Prostate gland (tissue), 2 donors: ENCODE data around the gene CELA2B. TPM values are rescaled to one million over a fixed set of nuclear protein-coding genes. Genes with fewer than 3 reads are reported as not detected.
"Not testable (repeated sequence)": the region's sequence is repeated elsewhere in the genome, so short reads cannot be mapped to it uniquely, and the experiment has no call there.

Experiments used
- DNase-seq: peaks from one replicate; pipeline ENCODE4 v3.0.0-alpha.2; 2019; ENCODE audit warnings: low spot score
- H3K27ac ChIP-seq, 2 donors: fragments of 200-600 bp; sonication (generic); 2 replicates each; pipeline ENCODE4 v1.5.1; 2017 to 2019
- H3K27me3 ChIP-seq: fragments of 200-600 bp; sonication (generic); replicated peaks from 2 replicates; pipeline ENCODE4 v1.5.1; 2019; ENCODE audit not compliant: insufficient read depth
- H3K36me3 ChIP-seq, 2 donors: fragments of 200-600 bp; sonication (generic); 1 replicate in 1 of 2; 2 replicates in 1 of 2; pipeline versions ENCODE4 v1.5.1 to v1.8.1; 2017 to 2019
- H3K4me1 ChIP-seq: fragments of 200-600 bp; sonication (generic); replicated peaks from 2 replicates; pipeline ENCODE4 v1.5.1; 2019
- H3K4me3 ChIP-seq, 2 donors: fragments of 200-600 bp; sonication (generic); 2 replicates each; pipeline ENCODE4 v1.5.1; 2017 to 2019
- H3K9me3 ChIP-seq: fragments of 200-600 bp; sonication (generic); 2 replicates; pipeline ENCODE4 v1.5.1; 2017
- CTCF ChIP-seq, 4 experiments: fragments of 200-600 bp in 2 of 4; fragments of 450-650 bp in 2 of 4; sonication (generic) in 2 of 4; IDR thresholded peaks; 1 replicate in 3 of 4; 2 replicates in 1 of 4; pipeline ENCODE4 v1.5.1; 2016 to 2019; ENCODE audit warnings: antibody characterized with exemption in 4 of 4, mild to moderate bottlenecking in 2 of 4, moderate library complexity in 2 of 4
- POLR2A ChIP-seq: fragments of 450-650 bp; IDR thresholded peaks from one replicate; pipeline ENCODE4 v1.6.1; 2016; ENCODE audit warnings: antibody characterized with exemption, mild to moderate bottlenecking
- POLR2AphosphoS5 ChIP-seq: sonication (generic); formaldehyde crosslinking; IDR thresholded peaks from one replicate; pipeline ENCODE4 v1.6.1; 2017; ENCODE audit warnings: antibody characterized with exemption
- WGBS: methylation state at CpG from one replicate; pipeline ENCODE4 v1.1.5; 2018; 5-methylcytosine and 5-hydroxymethylcytosine counted together
- intact Hi-C: fragments of 100-400 bp; cut with DNase I; formaldehyde crosslinking; loops from one replicate; pipeline ENCODE4 v1.14.2; 2022
- total RNA-seq, 2 donors: library from RNA; depleted of rRNA; stranded (reverse); fragments of >200 nt; gene quantifications; one replicate each; pipeline ENCODE4 v1.1.0, GENCODE V29; 2016

Gene CELA2B
- total RNA-seq, 2 donors from 2014 or later, result 1.1 TPM; not detected in 1

GRCh38 chr1:15476927-15477326 is 1.0 kb downstream of the CELA2B start:
- Histone ChIP-seq H3K36me3 (no peaks in the 10 kb centered on the region), H3K4me1 (no peaks in the 10 kb centered on the region), H3K9me3 (no peaks in the 10 kb centered on the region), H3K27ac (no peak overlapping the region), H3K4me3 (no peak overlapping the region), H3K27me3 (no peaks in the 10 kb centered on the region)
- no peak for DNase-seq
- intact Hi-C loops, result no loop called here
- TF ChIP-seq POLR2AphosphoS5 (no peak), POLR2A (no peak), CTCF (IDR thresholded peaks at IDR 0.05) (no peak)
- WGBS, result 89% methylated on average over 3 of the region's 3 CpGs

- DNase-seq, result no peak
- Histone ChIP-seq H3K27ac (no peak overlapping the region), H3K4me3 (no peak overlapping the region), H3K4me1 (no peaks in the 10 kb centered on the region), H3K27me3 (no peaks in the 10 kb centered on the region), H3K36me3 (no peaks in the 10 kb centered on the region), H3K9me3 (no peaks in the 10 kb centered on the region)
- WGBS, result 70% methylated on average over 5 of the region's 5 CpGs
- intact Hi-C loops, result no loop called here
- no peak for TF ChIP-seq CTCF (IDR thresholded peaks at IDR 0.05)
- no peak for TF ChIP-seq POLR2A
- TF ChIP-seq POLR2AphosphoS5, result no peak
Observed at GRCh38 chr1:15477646-15478212, 1.8 kb downstream of the CELA2B start.

- no peaks in the 10 kb centered on the region for H3K4me1 ChIP-seq
- no peak overlapping the region for H3K27ac ChIP-seq
- intact Hi-C loops, result no loop called here
- H3K36me3 ChIP-seq, result no peaks in the 10 kb centered on the region
- H3K4me3 ChIP-seq, result no peak overlapping the region
- WGBS, result 95% methylated on average over 11 of the region's 11 CpGs
- DNase-seq, result no peak
- TF ChIP-seq POLR2A (no peak), POLR2AphosphoS5 (no peak), CTCF (IDR thresholded peaks at IDR 0.05) (no peak)
- no peaks in the 10 kb centered on the region for H3K27me3 ChIP-seq
- no peaks in the 10 kb centered on the region for H3K9me3 ChIP-seq
Observed at GRCh38 chr1:15479654-15480347, 3.9 kb downstream of the CELA2B start.

- 81% methylated on average over 6 of the region's 6 CpGs for WGBS
Observed at GRCh38 chr1:15482455-15482854, 6.6 kb downstream of the CELA2B start.

GRCh38 chr1:15482983-15483543 is 7.2 kb downstream of the CELA2B start:
- DNase-seq, H3K36me3 ChIP-seq, intact Hi-C loops, H3K4me1 ChIP-seq, H3K27ac ChIP-seq, H3K9me3 ChIP-seq, H3K4me3 ChIP-seq, H3K27me3 ChIP-seq: not testable (repeated sequence)
- 72% methylated on average over 16 of the region's 16 CpGs for WGBS

More at GRCh38 chr1:15482455-15482854, 6.6 kb downstream of the CELA2B start:
- H3K27ac ChIP-seq, intact Hi-C loops, H3K27me3 ChIP-seq, H3K4me1 ChIP-seq, H3K36me3 ChIP-seq, H3K4me3 ChIP-seq, H3K9me3 ChIP-seq, DNase-seq: not testable (repeated sequence)

- H3K36me3 ChIP-seq, result no peaks in the 10 kb centered on the region
Observed at GRCh38 chr1:15483971-15484370, 8.1 kb downstream of the CELA2B start.

GRCh38 chr1:15484443-15484842 is 8.5 kb downstream of the CELA2B start:
- DNase-seq, H3K9me3 ChIP-seq, H3K4me3 ChIP-seq, intact Hi-C loops, H3K36me3 ChIP-seq, H3K4me1 ChIP-seq, H3K27ac ChIP-seq, H3K27me3 ChIP-seq: not testable (repeated sequence)
- 91% methylated on average over 6 of the region's 6 CpGs for WGBS

More at GRCh38 chr1:15483971-15484370, 8.1 kb downstream of the CELA2B start:
- 88% methylated on average over 2 of the region's 2 CpGs for WGBS
- intact Hi-C loops, result no loop called here
- no peak for DNase-seq
- H3K4me1 ChIP-seq, result no peaks in the 10 kb centered on the region
- H3K27ac ChIP-seq, result no peak overlapping the region
- no peaks in the 10 kb centered on the region for H3K9me3 ChIP-seq
- TF ChIP-seq CTCF (IDR thresholded peaks at IDR 0.05) (no peak), POLR2A (no peak), POLR2AphosphoS5 (no peak)
- H3K27me3 ChIP-seq, result no peaks in the 10 kb centered on the region
- no peak overlapping the region for H3K4me3 ChIP-seq
